HepG2 (cell line): Measurements from ENCODE around the gene TMEM238. TPM values are rescaled to one million over a fixed set of nuclear protein-coding genes. Genes with fewer than 3 reads are reported as not detected.

ENCODE experiments used
- MTF1 ChIP-seq: sonication (generic); formaldehyde crosslinking; IDR thresholded peaks from 2 replicates; pipeline ENCODE4 v1.5.0; 2020; ENCODE audit warnings: missing genetic modification reagents
- PRPF4 ChIP-seq: fragments of 200-400 bp; formaldehyde crosslinking; IDR thresholded peaks from 2 replicates; pipeline ENCODE4 v1.6.1; 2016; ENCODE audit warnings: low read length, low read depth; ENCODE audit not compliant: poor library complexity, severe bottlenecking
- PTBP1 ChIP-seq: fragments of 200-400 bp; formaldehyde crosslinking; IDR thresholded peaks from 2 replicates; pipeline ENCODE4 v1.6.1; 2018; ENCODE audit warnings: low read length, low read depth; ENCODE audit not compliant: poor library complexity, severe bottlenecking
- SALL1 ChIP-seq: sonication (generic); formaldehyde crosslinking; IDR thresholded peaks from 2 replicates; pipeline ENCODE4 v1.8.0; 2022; ENCODE audit warnings: mild to moderate bottlenecking, missing genetic modification reagents
- ZNF556 ChIP-seq: sonication (generic); formaldehyde crosslinking; IDR thresholded peaks from 2 replicates; pipeline ENCODE4 v1.4.0; 2020; ENCODE audit warnings: mild to moderate bottlenecking, missing genetic modification reagents, borderline replicate concordance
- ZNF619 ChIP-seq: sonication (generic); formaldehyde crosslinking; IDR thresholded peaks from 2 replicates; pipeline ENCODE4 v1.4.0; 2020; ENCODE audit warnings: mild to moderate bottlenecking, missing genetic modification reagents
- polyA plus RNA-seq, 8 experiments: library from polyadenylated mRNA; depleted of rRNA in 3 of 8; stranded (reverse) in 7 of 8; unstranded in 1 of 8; fragments of >200 nt; fragmentation: Illumina TruSeq in 4 of 8; extraction: Trizol in 4 of 8; gene quantifications; 2 replicates each; pipeline versions ENCODE4 v1.2.1 to v1.2.3, GENCODE V29; 2011 to 2016; ENCODE audit warnings: low read depth in 4 of 8, missing spikeins in 1 of 8, mixed read lengths in 1 of 8; ENCODE audit not compliant: insufficient read depth in 1 of 8
- total RNA-seq, 5 experiments: library from RNA; depleted of rRNA; stranded (reverse); fragments of >200 nt; fragmentation: Illumina TruSeq; extraction: Trizol; gene quantifications; 2 replicates each; pipeline ENCODE4 v1.2.3, GENCODE V29; 2016; ENCODE audit warnings: low read depth in 1 of 5
- TF ChIP-seq, protein P1 (sequence below): sonication (generic); formaldehyde crosslinking; IDR thresholded peaks from 2 replicates; pipeline ENCODE4 v1.5.1; 2020; ENCODE audit warnings: mild to moderate bottlenecking, missing genetic modification reagents, moderate library complexity
- TF ChIP-seq, protein P2 (sequence below): sonication (generic); formaldehyde crosslinking; IDR thresholded peaks from 2 replicates; pipeline ENCODE4 v1.5.1; 2020; ENCODE audit warnings: missing genetic modification reagents, mild to moderate bottlenecking, borderline replicate concordance
- TF ChIP-seq, protein P3 (sequence below): sonication (generic); formaldehyde crosslinking; IDR thresholded peaks from 2 replicates; pipeline ENCODE4 v1.8.0; 2022; ENCODE audit warnings: mild to moderate bottlenecking, missing genetic modification reagents; ENCODE audit not compliant: insufficient replicate concordance
- TF ChIP-seq, protein P4 (sequence below): sonication (generic); formaldehyde crosslinking; IDR thresholded peaks from 2 replicates; pipeline ENCODE4 v1.4.0; 2020; ENCODE audit warnings: mild to moderate bottlenecking, low read depth, missing genetic modification reagents
- TF ChIP-seq, protein P5 (sequence below): sonication (generic); formaldehyde crosslinking; IDR thresholded peaks from 2 replicates; pipeline ENCODE4 v1.4.0; 2020; ENCODE audit warnings: mild to moderate bottlenecking, missing genetic modification reagents
- TF ChIP-seq, protein P6 (sequence below): sonication (generic); formaldehyde crosslinking; IDR thresholded peaks from 2 replicates; pipeline ENCODE4 v1.4.0; 2020; ENCODE audit warnings: missing genetic modification reagents
- TF ChIP-seq, protein P7 (sequence below): sonication (generic); formaldehyde crosslinking; IDR thresholded peaks from 2 replicates; pipeline ENCODE4 v1.8.0; 2022; ENCODE audit warnings: mild to moderate bottlenecking, missing genetic modification reagents

TMEM238 gene
- total and polyA plus RNA-seq, 2 of the 13 experiments (the other 11 are each of a cell fraction or from before 2014, with no cell fraction given), result not detected

DNA sequence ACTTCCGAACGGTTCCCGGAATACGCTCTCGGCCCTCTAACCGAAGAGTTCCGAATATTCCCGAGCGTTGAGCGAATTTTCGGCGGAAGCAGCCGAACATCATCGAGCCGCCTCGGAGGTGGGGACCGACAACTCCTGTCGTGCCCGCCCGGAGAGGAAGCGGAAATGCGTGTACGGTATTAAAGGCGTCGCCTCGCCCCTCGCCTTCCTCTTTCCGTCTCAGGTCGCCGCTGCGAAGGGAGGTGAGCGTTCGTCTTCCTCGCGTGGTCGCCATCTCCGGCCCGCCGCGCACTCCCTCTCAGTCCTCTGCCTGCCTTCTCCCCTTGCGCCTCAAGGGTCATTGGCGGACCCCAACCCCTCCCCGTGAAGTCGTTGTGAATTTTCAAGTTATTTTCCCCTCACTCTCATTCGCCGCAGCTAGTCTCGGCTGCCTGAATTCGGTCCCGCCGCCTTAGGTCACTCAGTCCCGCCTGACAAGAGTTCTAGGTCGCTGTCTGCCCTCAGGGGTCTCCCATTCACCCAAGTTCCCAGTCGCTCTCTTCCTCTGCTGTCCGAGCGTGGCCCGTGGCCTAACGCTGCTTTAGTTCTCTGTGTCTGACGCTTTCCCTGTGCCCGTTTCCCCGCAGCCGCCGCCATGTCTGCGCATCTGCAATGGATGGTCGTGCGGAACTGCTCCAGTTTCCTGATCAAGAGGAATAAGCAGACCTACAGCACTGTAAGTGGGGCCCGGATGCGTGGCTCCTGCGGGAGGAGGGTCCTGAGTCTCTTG is 1.8 kb upstream of the TMEM238 start, which contains the start of gene RPL28 (continued):
- TF ChIP-seq, protein P1, sequence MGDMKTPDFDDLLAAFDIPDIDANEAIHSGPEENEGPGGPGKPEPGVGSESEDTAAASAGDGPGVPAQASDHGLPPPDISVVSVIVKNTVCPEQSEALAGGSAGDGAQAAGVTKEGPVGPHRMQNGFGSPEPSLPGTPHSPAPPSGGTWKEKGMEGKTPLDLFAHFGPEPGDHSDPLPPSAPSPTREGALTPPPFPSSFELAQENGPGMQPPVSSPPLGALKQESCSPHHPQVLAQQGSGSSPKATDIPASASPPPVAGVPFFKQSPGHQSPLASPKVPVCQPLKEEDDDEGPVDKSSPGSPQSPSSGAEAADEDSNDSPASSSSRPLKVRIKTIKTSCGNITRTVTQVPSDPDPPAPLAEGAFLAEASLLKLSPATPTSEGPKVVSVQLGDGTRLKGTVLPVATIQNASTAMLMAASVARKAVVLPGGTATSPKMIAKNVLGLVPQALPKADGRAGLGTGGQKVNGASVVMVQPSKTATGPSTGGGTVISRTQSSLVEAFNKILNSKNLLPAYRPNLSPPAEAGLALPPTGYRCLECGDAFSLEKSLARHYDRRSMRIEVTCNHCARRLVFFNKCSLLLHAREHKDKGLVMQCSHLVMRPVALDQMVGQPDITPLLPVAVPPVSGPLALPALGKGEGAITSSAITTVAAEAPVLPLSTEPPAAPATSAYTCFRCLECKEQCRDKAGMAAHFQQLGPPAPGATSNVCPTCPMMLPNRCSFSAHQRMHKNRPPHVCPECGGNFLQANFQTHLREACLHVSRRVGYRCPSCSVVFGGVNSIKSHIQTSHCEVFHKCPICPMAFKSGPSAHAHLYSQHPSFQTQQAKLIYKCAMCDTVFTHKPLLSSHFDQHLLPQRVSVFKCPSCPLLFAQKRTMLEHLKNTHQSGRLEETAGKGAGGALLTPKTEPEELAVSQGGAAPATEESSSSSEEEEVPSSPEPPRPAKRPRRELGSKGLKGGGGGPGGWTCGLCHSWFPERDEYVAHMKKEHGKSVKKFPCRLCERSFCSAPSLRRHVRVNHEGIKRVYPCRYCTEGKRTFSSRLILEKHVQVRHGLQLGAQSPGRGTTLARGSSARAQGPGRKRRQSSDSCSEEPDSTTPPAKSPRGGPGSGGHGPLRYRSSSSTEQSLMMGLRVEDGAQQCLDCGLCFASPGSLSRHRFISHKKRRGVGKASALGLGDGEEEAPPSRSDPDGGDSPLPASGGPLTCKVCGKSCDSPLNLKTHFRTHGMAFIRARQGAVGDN (CRISPR knock-in tag), result peak; percentile 71
- TF ChIP-seq, protein P2, sequence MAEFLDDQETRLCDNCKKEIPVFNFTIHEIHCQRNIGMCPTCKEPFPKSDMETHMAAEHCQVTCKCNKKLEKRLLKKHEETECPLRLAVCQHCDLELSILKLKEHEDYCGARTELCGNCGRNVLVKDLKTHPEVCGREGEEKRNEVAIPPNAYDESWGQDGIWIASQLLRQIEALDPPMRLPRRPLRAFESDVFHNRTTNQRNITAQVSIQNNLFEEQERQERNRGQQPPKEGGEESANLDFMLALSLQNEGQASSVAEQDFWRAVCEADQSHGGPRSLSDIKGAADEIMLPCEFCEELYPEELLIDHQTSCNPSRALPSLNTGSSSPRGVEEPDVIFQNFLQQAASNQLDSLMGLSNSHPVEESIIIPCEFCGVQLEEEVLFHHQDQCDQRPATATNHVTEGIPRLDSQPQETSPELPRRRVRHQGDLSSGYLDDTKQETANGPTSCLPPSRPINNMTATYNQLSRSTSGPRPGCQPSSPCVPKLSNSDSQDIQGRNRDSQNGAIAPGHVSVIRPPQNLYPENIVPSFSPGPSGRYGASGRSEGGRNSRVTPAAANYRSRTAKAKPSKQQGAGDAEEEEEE (CRISPR knock-in tag), result no peak
- TF ChIP-seq, protein P3, sequence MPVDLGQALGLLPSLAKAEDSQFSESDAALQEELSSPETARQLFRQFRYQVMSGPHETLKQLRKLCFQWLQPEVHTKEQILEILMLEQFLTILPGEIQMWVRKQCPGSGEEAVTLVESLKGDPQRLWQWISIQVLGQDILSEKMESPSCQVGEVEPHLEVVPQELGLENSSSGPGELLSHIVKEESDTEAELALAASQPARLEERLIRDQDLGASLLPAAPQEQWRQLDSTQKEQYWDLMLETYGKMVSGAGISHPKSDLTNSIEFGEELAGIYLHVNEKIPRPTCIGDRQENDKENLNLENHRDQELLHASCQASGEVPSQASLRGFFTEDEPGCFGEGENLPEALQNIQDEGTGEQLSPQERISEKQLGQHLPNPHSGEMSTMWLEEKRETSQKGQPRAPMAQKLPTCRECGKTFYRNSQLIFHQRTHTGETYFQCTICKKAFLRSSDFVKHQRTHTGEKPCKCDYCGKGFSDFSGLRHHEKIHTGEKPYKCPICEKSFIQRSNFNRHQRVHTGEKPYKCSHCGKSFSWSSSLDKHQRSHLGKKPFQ (CRISPR knock-in tag), result no peak
- TF ChIP-seq ZNF556 (CRISPR knock-in tag) (0 out of 2 replicates have a peak, but pooled peaks have one; percentile 55), ZNF619 (CRISPR knock-in tag) (peak; percentile 51; the same call in 1 of the 2 replicates), SALL1 (peak; percentile 85), PRPF4 (no peak), MTF1 (CRISPR knock-in tag) (peak; percentile 29; the same call in 1 of the 2 replicates), PTBP1 (no peak)
- TF ChIP-seq, protein P4, sequence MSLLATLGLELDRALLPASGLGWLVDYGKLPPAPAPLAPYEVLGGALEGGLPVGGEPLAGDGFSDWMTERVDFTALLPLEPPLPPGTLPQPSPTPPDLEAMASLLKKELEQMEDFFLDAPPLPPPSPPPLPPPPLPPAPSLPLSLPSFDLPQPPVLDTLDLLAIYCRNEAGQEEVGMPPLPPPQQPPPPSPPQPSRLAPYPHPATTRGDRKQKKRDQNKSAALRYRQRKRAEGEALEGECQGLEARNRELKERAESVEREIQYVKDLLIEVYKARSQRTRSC (CRISPR knock-in tag), result no peak; the same call in 1 of the 2 replicates
- TF ChIP-seq, protein P5, sequence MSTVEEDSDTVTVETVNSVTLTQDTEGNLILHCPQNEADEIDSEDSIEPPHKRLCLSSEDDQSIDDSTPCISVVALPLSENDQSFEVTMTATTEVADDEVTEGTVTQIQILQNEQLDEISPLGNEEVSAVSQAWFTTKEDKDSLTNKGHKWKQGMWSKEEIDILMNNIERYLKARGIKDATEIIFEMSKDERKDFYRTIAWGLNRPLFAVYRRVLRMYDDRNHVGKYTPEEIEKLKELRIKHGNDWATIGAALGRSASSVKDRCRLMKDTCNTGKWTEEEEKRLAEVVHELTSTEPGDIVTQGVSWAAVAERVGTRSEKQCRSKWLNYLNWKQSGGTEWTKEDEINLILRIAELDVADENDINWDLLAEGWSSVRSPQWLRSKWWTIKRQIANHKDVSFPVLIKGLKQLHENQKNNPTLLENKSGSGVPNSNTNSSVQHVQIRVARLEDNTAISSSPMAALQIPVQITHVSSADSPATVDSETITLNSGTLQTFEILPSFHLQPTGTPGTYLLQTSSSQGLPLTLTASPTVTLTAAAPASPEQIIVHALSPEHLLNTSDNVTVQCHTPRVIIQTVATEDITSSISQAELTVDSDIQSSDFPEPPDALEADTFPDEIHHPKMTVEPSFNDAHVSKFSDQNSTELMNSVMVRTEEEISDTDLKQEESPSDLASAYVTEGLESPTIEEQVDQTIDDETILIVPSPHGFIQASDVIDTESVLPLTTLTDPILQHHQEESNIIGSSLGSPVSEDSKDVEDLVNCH (CRISPR knock-in tag), result 0 out of 2 replicates have a peak, but pooled peaks have one; percentile 24
- TF ChIP-seq, protein P6, sequence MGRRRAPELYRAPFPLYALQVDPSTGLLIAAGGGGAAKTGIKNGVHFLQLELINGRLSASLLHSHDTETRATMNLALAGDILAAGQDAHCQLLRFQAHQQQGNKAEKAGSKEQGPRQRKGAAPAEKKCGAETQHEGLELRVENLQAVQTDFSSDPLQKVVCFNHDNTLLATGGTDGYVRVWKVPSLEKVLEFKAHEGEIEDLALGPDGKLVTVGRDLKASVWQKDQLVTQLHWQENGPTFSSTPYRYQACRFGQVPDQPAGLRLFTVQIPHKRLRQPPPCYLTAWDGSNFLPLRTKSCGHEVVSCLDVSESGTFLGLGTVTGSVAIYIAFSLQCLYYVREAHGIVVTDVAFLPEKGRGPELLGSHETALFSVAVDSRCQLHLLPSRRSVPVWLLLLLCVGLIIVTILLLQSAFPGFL (CRISPR knock-in tag), result no peak
- TF ChIP-seq, protein P7, sequence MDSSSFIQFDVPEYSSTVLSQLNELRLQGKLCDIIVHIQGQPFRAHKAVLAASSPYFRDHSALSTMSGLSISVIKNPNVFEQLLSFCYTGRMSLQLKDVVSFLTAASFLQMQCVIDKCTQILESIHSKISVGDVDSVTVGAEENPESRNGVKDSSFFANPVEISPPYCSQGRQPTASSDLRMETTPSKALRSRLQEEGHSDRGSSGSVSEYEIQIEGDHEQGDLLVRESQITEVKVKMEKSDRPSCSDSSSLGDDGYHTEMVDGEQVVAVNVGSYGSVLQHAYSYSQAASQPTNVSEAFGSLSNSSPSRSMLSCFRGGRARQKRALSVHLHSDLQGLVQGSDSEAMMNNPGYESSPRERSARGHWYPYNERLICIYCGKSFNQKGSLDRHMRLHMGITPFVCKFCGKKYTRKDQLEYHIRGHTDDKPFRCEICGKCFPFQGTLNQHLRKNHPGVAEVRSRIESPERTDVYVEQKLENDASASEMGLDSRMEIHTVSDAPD (CRISPR knock-in tag), result peak; percentile 37; the same call in 1 of the 2 replicates
